ENCODE data around the gene NUDT1. TPM values are rescaled to one million over a fixed set of nuclear protein-coding genes. Genes with fewer than 3 reads are reported as not detected.

The NUDT1 gene
- total and polyA plus RNA-seq, 2 experiments from 2014 or later = 33.0 to 33.8 TPM

- Histone ChIP-seq H3K27ac (peak overlapping the region; percentile 85), H3K4me3 (no peak overlapping the region), H3K27me3 (no peaks in the 10 kb centered on the region), H3K4me1 (ENCODE audit: low read depth) (peaks cover 61% of the 10 kb centered on the region), H3K9me3 (ENCODE audit: low read depth) (no peaks in the 10 kb centered on the region), H3K36me3 (no peaks in the 10 kb centered on the region)
- DNase-seq (ENCODE audit: low read depth in 1 of 2, low spot score in 1 of 2) = peak; percentile 36 to 61
- peak; percentile 20 for TF ChIP-seq CTCF (IDR thresholded peaks at IDR 0.05; ENCODE audit: low read depth, low read length)
Measured at GRCh38 chr7:2202901-2203765, 38.9 kb upstream of the NUDT1 start.

GRCh38 chr7:2203766-2204300 lies 38.2 kb upstream of the NUDT1 start:
- peak overlapping the region; percentile 85 for H3K27ac ChIP-seq
- DNase-seq (ENCODE audit: low read depth in 1 of 2, low spot score in 1 of 2) = peak; percentile 16 to 84
- no peaks in the 10 kb centered on the region for H3K36me3 ChIP-seq
- no peaks in the 10 kb centered on the region for H3K27me3 ChIP-seq
- H3K4me3 ChIP-seq = no peak overlapping the region
- H3K9me3 ChIP-seq (ENCODE audit: low read depth) = no peaks in the 10 kb centered on the region
- TF ChIP-seq CTCF (IDR thresholded peaks at IDR 0.05; ENCODE audit: low read depth, low read length) = no peak
- peaks cover 61% of the 10 kb centered on the region for H3K4me1 ChIP-seq (ENCODE audit: low read depth)

GRCh38 chr7:2204446-2204845 lies 37.6 kb upstream of the NUDT1 start:
- no peak for TF ChIP-seq CTCF (IDR thresholded peaks at IDR 0.05; ENCODE audit: low read depth, low read length)
- H3K27me3 ChIP-seq = no peaks in the 10 kb centered on the region
- DNase-seq (ENCODE audit: low read depth in 1 of 2, low spot score in 1 of 2) = no peak
- peak overlapping the region; percentile 85 for H3K27ac ChIP-seq
- H3K4me3 ChIP-seq = no peak overlapping the region
- H3K36me3 ChIP-seq = no peaks in the 10 kb centered on the region
- H3K4me1 ChIP-seq (ENCODE audit: low read depth) = peaks cover 61% of the 10 kb centered on the region
- no peaks in the 10 kb centered on the region for H3K9me3 ChIP-seq (ENCODE audit: low read depth)

GRCh38 chr7:2205036-2205780 lies 36.8 kb upstream of the NUDT1 start:
- H3K4me1 ChIP-seq (ENCODE audit: low read depth) = peaks cover 61% of the 10 kb centered on the region
- H3K9me3 ChIP-seq (ENCODE audit: low read depth) = no peaks in the 10 kb centered on the region
- H3K27ac ChIP-seq = peak overlapping the region; percentile 85
- no peak for TF ChIP-seq CTCF (IDR thresholded peaks at IDR 0.05; ENCODE audit: low read depth, low read length)
- no peaks in the 10 kb centered on the region for H3K27me3 ChIP-seq
- no peaks in the 10 kb centered on the region for H3K36me3 ChIP-seq
- DNase-seq (ENCODE audit: low read depth in 1 of 2, low spot score in 1 of 2) = peak in 1 of 2 donors; percentile 25
- no peak overlapping the region for H3K4me3 ChIP-seq

- Histone ChIP-seq H3K27me3 (no peaks in the 10 kb centered on the region), H3K27ac (no peak overlapping the region), H3K4me3 (no peak overlapping the region), H3K4me1 (ENCODE audit: low read depth) (peaks cover 31% of the 10 kb centered on the region), H3K9me3 (ENCODE audit: low read depth) (no peaks in the 10 kb centered on the region), H3K36me3 (peaks cover 3% of the 10 kb centered on the region)
- no peak for TF ChIP-seq CTCF (IDR thresholded peaks at IDR 0.05; ENCODE audit: low read depth, low read length)
- DNase-seq (ENCODE audit: low read depth in 1 of 2, low spot score in 1 of 2) = no peak
Measured at GRCh38 chr7:2208712-2209111, 33.3 kb upstream of the NUDT1 start.
